NCI-H446 treated with DMSO at 0.1 percent for 48 hours (cell line): ENCODE measurements around the gene USP17L18.
"Not testable (repeated sequence)": the region's sequence is repeated elsewhere in the genome, so short reads cannot be mapped to it uniquely, and the experiment has no call there.

Experiments
- DNase-seq: peaks from one replicate; lab custom pipeline; 2025; lab: John Stamatoyannopoulos, UW

The USP17L18 gene, protein sequence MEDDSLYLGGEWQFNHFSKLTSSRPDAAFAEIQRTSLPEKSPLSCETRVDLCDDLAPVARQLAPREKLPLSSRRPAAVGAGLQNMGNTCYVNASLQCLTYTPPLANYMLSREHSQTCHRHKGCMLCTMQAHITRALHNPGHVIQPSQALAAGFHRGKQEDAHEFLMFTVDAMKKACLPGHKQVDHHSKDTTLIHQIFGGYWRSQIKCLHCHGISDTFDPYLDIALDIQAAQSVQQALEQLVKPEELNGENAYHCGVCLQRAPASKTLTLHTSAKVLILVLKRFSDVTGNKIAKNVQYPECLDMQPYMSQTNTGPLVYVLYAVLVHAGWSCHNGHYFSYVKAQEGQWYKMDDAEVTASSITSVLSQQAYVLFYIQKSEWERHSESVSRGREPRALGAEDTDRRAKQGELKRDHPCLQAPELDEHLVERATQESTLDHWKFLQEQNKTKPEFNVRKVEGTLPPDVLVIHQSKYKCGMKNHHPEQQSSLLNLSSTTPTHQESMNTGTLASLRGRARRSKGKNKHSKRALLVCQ

GRCh38 chr4:9247953-9248680 is at the start of gene USP17L18:
Gene USP17L18 (plus strand): TSS chr4:9248630. CDS start chr4:9248630, 0 bp downstream.
- DNase-seq, result not testable (repeated sequence)

- DNase-seq, result not testable (repeated sequence)
These were observed 38.1 kb upstream of the USP17L18 start, which contains the start of gene USP17L10 for GRCh38 chr4:9210357-9210756. Gene USP17L10 (plus strand): TSS chr4:9210657. CDS start chr4:9210657, 0 bp downstream.

DNA sequence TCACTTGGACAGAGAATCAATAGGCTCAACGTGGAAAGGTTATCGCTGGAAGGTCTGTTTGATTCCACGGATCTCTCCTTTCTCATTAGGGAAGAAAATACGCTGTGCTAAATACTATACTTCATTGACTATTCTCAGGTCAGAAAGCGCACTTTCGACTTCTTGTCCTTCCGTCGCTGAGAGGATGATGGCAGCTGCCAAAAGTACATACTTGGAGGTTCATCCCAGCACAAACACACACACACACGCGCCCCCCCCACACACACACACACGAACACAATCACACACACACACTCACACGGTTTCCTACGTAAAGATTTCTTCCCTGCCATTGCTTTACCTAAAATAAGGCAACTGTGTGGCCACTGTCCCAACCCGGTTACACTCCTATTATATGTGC is 33.7 kb upstream of the USP17L18 start:
- not testable (repeated sequence) for DNase-seq

- not testable (repeated sequence) for DNase-seq
These were observed 33.3 kb upstream of the USP17L18 start, which contains the start of gene USP17L11 for GRCh38 chr4:9215105-9215504. Gene USP17L11 (plus strand): TSS chr4:9215405. CDS start chr4:9215405, 0 bp downstream.

DNA sequence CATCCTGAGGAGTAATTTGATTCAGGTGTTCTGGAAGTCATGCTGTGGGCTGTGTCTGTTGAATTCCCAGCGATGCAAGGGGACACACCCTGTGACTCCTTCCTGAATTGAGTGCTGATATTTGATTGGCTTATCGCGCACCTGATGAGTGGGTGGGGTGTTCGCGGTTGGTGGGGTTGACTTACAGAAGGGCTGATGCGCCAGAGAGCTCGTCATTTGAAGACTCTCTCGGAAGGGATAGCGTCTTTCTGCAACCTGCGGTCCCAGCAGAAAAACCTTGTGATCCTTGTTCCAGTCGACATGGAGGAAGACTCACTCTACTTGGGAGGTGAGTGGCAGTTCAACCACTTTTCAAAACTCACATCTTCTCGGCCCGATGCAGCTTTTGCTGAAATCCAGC is 28.6 kb upstream of the USP17L18 start, which contains the start of gene USP17L12:
USP17L12 (plus strand) TSS at position 301 of the 400 bp plus-strand sequence; CDS start at position 301, 0 bp downstream.
- not testable (repeated sequence) for DNase-seq

DNA sequence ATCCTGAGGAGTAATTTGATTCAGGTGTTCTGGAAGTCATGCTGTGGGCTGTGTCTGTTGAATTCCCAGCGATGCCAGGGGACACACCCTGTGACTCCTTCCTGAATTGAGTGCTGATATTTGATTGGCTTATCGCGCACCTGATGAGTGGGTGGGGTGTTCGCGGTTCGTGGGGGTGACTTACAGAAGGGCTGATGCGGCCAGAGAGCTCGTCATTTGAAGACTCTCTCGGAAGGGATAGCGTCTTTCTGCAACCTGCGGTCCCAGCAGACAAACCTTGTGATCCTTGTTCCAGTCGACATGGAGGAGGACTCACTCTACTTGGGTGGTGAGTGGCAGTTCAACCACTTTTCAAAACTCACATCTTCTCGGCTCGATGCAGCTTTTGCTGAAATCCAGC is 23.8 kb upstream of the USP17L18 start, which contains the start of gene USP17L13:
USP17L13 (plus strand) TSS at position 301 of the 400 bp plus-strand sequence; CDS start at position 301, 0 bp downstream.
- not testable (repeated sequence) for DNase-seq

GRCh38 chr4:9230249-9230648 is 18.2 kb upstream of the USP17L18 start:
- not testable (repeated sequence) for DNase-seq

DNA sequence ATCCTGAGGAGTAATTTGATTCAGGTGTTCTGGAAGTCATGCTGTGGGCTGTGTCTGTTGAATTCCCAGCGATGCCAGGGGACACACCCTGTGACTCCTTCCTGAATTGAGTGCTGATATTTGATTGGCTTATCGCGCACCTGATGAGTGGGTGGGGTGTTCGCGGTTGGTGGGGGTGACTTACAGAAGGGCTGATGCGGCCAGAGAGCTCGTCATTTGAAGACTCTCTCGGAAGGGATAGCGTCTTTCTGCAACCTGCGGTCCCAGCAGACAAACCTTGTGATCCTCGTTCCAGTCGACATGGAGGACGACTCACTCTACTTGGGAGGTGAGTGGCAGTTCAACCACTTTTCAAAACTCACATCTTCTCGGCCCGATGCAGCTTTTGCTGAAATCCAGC is 14.3 kb upstream of the USP17L18 start, which contains the start of gene USP17L15:
USP17L15 (plus strand) TSS at position 301 of the 400 bp plus-strand sequence; CDS start at position 301, 0 bp downstream.
- DNase-seq, result not testable (repeated sequence)

- DNase-seq, result not testable (repeated sequence)
These were observed 10.0 kb upstream of the USP17L18 start for GRCh38 chr4:9238461-9238860.

DNA sequence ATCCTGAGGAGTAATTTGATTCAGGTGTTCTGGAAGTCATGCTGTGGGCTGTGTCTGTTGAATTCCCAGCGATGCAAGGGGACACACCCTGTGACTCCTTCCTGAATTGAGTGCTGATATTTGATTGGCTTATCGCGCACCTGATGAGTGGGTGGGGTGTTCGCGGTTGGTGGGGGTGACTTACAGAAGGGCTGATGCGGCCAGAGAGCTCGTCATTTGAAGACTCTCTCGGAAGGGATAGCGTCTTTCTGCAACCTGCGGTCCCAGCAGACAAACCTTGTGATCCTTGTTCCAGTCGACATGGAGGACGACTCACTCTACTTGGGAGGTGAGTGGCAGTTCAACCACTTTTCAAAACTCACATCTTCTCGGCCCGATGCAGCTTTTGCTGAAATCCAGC is 4.9 kb upstream of the USP17L18 start, which contains the start of gene USP17L17:
USP17L17 (plus strand) TSS at position 301 of the 400 bp plus-strand sequence; CDS start at position 301, 0 bp downstream.
- not testable (repeated sequence) for DNase-seq

DNA sequence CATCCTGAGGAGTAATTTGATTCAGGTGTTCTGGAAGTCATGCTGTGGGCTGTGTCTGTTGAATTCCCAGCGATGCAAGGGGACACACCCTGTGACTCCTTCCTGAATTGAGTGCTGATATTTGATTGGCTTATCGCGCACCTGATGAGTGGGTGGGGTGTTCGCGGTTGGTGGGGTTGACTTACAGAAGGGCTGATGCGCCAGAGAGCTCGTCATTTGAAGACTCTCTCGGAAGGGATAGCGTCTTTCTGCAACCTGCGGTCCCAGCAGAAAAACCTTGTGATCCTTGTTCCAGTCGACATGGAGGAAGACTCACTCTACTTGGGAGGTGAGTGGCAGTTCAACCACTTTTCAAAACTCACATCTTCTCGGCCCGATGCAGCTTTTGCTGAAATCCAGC is 4.6 kb downstream of the USP17L18 start, which contains the start of gene USP17L19:
USP17L19 (plus strand) TSS at position 301 of the 400 bp plus-strand sequence; CDS start at position 301, 0 bp downstream.
- DNase-seq, result not testable (repeated sequence)

GRCh38 chr4:9257824-9258223 is 9.4 kb downstream of the USP17L18 start, which contains the start of gene USP17L20:
Gene USP17L20 (plus strand): TSS chr4:9258124. CDS start chr4:9258124, 0 bp downstream.
- not testable (repeated sequence) for DNase-seq

GRCh38 chr4:9262572-9262971 is 14.1 kb downstream of the USP17L18 start, which contains the start of gene USP17L21:
Gene USP17L21 (plus strand): TSS chr4:9262872. CDS start chr4:9262872, 0 bp downstream.
- not testable (repeated sequence) for DNase-seq

GRCh38 chr4:9267319-9267718 is 18.9 kb downstream of the USP17L18 start, which contains the start of gene USP17L22:
Gene USP17L22 (plus strand): TSS chr4:9267619. CDS start chr4:9267619, 0 bp downstream.
- DNase-seq, result not testable (repeated sequence)

- not testable (repeated sequence) for DNase-seq
These were observed 23.3 kb downstream of the USP17L18 start for GRCh38 chr4:9271719-9272118.
